ENCODE measurements around the gene KCNT2.

The KCNT2 gene

GRCh38 chr1:196544617-196545016 is 63.6 kb downstream of the KCNT2 start:
- TF ChIP-seq TAF1 (IDR thresholded peaks at IDR 0.05; ENCODE audit: low read depth) (no peak), CREB1 (IDR thresholded peaks at IDR 0.05; ENCODE audit: low read depth) (no peak), YY1 (IDR thresholded peaks at IDR 0.05; ENCODE audit: low read depth) (no peak), EP300 (IDR thresholded peaks at IDR 0.05; ENCODE audit: borderline replicate concordance) (no peak), FOXM1 (IDR thresholded peaks at IDR 0.05; ENCODE audit: borderline replicate concordance, low read depth) (no peak), CEBPB (IDR thresholded peaks at IDR 0.05) (no peak), TEAD4 (IDR thresholded peaks at IDR 0.05) (no peak), NFIC (IDR thresholded peaks at IDR 0.05) (no peak), RAD21 (IDR thresholded peaks at IDR 0.05; ENCODE audit: low read depth) (no peak), REST (IDR thresholded peaks at IDR 0.05; ENCODE audit: low read depth) (no peak)
- TF ChIP-seq, protein P1, sequence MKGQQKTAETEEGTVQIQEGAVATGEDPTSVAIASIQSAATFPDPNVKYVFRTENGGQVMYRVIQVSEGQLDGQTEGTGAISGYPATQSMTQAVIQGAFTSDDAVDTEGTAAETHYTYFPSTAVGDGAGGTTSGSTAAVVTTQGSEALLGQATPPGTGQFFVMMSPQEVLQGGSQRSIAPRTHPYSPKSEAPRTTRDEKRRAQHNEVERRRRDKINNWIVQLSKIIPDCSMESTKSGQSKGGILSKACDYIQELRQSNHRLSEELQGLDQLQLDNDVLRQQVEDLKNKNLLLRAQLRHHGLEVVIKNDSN (IDR thresholded peaks at IDR 0.05), result no peak

DNA sequence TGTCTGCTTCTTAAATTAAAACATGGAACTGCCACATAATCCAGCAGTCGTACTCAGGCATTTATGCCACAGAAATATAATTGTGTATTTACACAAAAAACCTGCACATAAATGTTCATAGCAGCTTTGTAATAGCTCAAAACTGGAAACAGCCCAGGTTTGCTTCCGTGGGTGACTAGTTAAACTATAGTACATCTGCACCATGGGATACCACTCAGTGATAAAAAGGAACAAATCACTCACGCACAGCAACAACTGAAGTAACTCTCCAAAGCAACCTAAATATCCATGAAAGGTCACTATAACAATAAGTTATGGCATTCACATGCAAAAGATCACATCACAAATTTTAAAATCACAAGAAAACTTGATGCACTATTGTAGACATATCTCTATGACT is 64.4 kb downstream of the KCNT2 start:
- TF ChIP-seq TEAD4 (IDR thresholded peaks at IDR 0.05) (no peak), ZBTB7A (IDR thresholded peaks at IDR 0.05; ENCODE audit: low read depth) (no peak), YY1 (IDR thresholded peaks at IDR 0.05; ENCODE audit: low read depth) (no peak), EGR1 (IDR thresholded peaks at IDR 0.05) (no peak), TAF1 (IDR thresholded peaks at IDR 0.05; ENCODE audit: low read depth) (no peak), CEBPB (IDR thresholded peaks at IDR 0.05) (no peak), EP300 (IDR thresholded peaks at IDR 0.05; ENCODE audit: borderline replicate concordance) (no peak), RAD21 (IDR thresholded peaks at IDR 0.05; ENCODE audit: low read depth) (no peak), CREB1 (IDR thresholded peaks at IDR 0.05; ENCODE audit: low read depth) (no peak), TCF12 (IDR thresholded peaks at IDR 0.05; ENCODE audit: low read depth) (no peak), FOXM1 (IDR thresholded peaks at IDR 0.05; ENCODE audit: borderline replicate concordance, low read depth) (no peak), REST (IDR thresholded peaks at IDR 0.05; ENCODE audit: low read depth) (no peak), NFIC (IDR thresholded peaks at IDR 0.05) (no peak), MAX (IDR thresholded peaks at IDR 0.05) (no peak)
- TF ChIP-seq, protein P1 (IDR thresholded peaks at IDR 0.05), result no peak

DNA sequence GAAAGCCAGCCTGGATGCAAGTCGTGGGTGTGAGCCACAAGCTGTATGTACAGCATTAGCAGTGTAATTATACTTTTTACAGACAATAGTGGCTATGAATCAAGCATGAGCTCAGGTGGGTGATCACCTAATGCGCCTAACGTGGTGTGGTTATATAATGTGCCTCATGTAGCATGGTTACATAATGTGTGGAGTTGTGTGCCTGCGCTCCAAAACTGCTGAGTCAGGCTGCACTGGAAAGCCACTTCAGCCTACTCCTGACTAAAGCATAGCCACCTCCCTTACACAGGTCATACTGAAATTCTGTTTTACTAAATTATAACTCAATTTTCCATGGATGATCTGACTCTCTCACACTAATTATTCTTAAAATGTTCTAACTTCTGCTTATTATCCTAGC is 69.8 kb downstream of the KCNT2 start:
- no peak for TF ChIP-seq NFIC (IDR thresholded peaks at IDR 0.05)
- no peak for TF ChIP-seq CEBPB (IDR thresholded peaks at IDR 0.05)
- no peak for TF ChIP-seq MAX (IDR thresholded peaks at IDR 0.05)
- TF ChIP-seq, protein P1 (IDR thresholded peaks at IDR 0.05), result no peak
- TF ChIP-seq YY1 (IDR thresholded peaks at IDR 0.05; ENCODE audit: low read depth), result no peak
- no peak for TF ChIP-seq TEAD4 (IDR thresholded peaks at IDR 0.05)
- TF ChIP-seq REST (IDR thresholded peaks at IDR 0.05; ENCODE audit: low read depth), result no peak
- TF ChIP-seq EGR1 (IDR thresholded peaks at IDR 0.05), result no peak
- TF ChIP-seq FOXM1 (IDR thresholded peaks at IDR 0.05; ENCODE audit: borderline replicate concordance, low read depth), result no peak
- no peak for TF ChIP-seq EP300 (IDR thresholded peaks at IDR 0.05; ENCODE audit: borderline replicate concordance)
- no peak for TF ChIP-seq RAD21 (IDR thresholded peaks at IDR 0.05; ENCODE audit: low read depth)
- no peak for TF ChIP-seq CREB1 (IDR thresholded peaks at IDR 0.05; ENCODE audit: low read depth)
- TF ChIP-seq ZBTB7A (IDR thresholded peaks at IDR 0.05; ENCODE audit: low read depth), result no peak
- no peak for TF ChIP-seq TAF1 (IDR thresholded peaks at IDR 0.05; ENCODE audit: low read depth)

GRCh38 chr1:196535727-196536126 is 72.5 kb downstream of the KCNT2 start:
- TF ChIP-seq CEBPB (IDR thresholded peaks at IDR 0.05) (no peak), YY1 (IDR thresholded peaks at IDR 0.05; ENCODE audit: low read depth) (peak; percentile 40; the same call in 1 of the 2 replicates)
